Sigmoid colon (tissue), 3 donors: ENCODE data around the gene SEPTIN6.

ENCODE experiments used
- CTCF ChIP-seq, 4 experiments: fragments of 450-650 bp in 3 of 4; fragments of 200-600 bp in 1 of 4; IDR thresholded peaks; one replicate each; pipeline ENCODE4 v1.5.1; 2016 to 2019; ENCODE audit warnings: antibody characterized with exemption in 4 of 4, mild to moderate bottlenecking in 3 of 4, moderate library complexity in 2 of 4
- POLR2A ChIP-seq, 2 donors: fragments of 450-650 bp; IDR thresholded peaks; one replicate each; pipeline ENCODE4 v1.6.1; 2016; ENCODE audit warnings: antibody characterized with exemption in 2 of 2, mild to moderate bottlenecking in 2 of 2, moderate library complexity in 2 of 2

GRCh38 chrX:119735467-119735866 lies 42.5 kb upstream of the SEPTIN6 start:
- TF ChIP-seq CTCF (IDR thresholded peaks at IDR 0.05): no peak
- TF ChIP-seq POLR2A (IDR thresholded peaks at IDR 0.05): no peak
